OCI-LY7 (cell line): ENCODE data around the gene LIPH.

Experiments
- EZH2phosphoT487 ChIP-seq: fragments of 200-600 bp; sonication (generic); IDR thresholded peaks from 2 replicates; pipeline ENCODE4 v1.6.1; 2018; ENCODE audit warnings: low read depth, borderline replicate concordance, mild to moderate bottlenecking, mixed run types, antibody characterized with exemption, low read length, moderate library complexity, mixed read lengths
- TF ChIP-seq, protein P1 (sequence below): fragments of 200-600 bp; sonication (generic); conservative IDR thresholded peaks from 2 replicates; pipeline ENCODE4 v1.5.1; 2014; ENCODE audit warnings: mild to moderate bottlenecking, antibody characterized with exemption, low read length, moderate library complexity, mixed read lengths

DNA sequence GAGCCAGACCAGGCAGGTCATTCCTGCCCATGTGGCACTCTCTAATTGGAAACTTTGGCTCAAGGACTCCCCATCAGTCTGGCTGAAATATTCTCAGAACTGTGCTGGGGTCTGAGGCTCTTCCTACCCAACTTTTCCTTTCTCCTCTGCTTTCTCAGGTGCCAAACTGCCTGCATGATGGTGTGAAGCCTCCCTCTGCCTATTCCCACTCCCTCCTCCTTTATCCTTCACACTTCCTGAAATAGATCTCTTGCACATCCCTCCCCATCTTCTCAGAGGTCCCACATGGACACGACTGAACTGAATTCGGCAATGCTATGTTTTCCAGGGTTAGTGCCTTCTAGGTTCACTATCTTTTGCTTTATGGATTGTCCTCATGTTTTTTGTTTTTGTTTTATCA is 12.5 kb downstream of the LIPH start:
- TF ChIP-seq, protein P1, sequence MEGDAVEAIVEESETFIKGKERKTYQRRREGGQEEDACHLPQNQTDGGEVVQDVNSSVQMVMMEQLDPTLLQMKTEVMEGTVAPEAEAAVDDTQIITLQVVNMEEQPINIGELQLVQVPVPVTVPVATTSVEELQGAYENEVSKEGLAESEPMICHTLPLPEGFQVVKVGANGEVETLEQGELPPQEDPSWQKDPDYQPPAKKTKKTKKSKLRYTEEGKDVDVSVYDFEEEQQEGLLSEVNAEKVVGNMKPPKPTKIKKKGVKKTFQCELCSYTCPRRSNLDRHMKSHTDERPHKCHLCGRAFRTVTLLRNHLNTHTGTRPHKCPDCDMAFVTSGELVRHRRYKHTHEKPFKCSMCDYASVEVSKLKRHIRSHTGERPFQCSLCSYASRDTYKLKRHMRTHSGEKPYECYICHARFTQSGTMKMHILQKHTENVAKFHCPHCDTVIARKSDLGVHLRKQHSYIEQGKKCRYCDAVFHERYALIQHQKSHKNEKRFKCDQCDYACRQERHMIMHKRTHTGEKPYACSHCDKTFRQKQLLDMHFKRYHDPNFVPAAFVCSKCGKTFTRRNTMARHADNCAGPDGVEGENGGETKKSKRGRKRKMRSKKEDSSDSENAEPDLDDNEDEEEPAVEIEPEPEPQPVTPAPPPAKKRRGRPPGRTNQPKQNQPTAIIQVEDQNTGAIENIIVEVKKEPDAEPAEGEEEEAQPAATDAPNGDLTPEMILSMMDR = no peak
- TF ChIP-seq EZH2phosphoT487 = no peak
